ENCODE measurements around the gene C1orf94. TPM values are rescaled to one million over a fixed set of nuclear protein-coding genes. Genes with fewer than 3 reads are reported as not detected.

Gene C1orf94
- total RNA-seq, 4 donors from 2014 or later, result 0.13 TPM; not detected in 3

DNA sequence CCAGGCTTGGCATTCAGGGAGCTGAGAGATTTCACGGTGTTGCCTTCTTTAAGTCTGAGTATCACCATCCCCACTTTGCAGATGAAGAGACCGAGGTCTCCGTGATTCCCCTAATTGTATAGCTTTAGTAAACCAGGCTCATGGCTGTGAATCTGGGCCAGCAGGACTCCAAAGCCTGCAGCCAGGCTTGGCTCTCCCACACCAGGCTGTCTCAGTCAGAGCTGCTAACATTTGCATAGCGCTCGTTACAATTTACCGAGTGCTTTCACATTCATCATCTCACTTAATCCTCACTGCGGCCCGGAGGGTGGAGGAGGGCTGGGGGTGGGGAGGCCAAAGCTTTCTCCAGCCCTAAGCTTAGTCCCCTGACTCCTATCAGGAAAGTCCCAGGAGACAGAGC lies 11.7 kb downstream of the C1orf94 start:
- TF ChIP-seq CTCF (IDR thresholded peaks at IDR 0.05) (no peak), POLR2A (IDR thresholded peaks at IDR 0.05) (no peak)
- H3K4me3 ChIP-seq (ENCODE audit: low read depth, poor library complexity, severe bottlenecking), result no peak overlapping the region
- DNase-seq (ENCODE audit: low spot score in 2 of 2), result no peak
- WGBS, 2 donors, result 17 to 21% methylated on average over 8 of the region's 8 CpGs
- intact Hi-C loops (cut with DNase I; ENCODE audit: low total_unique reads), result no loop called here

GRCh38 chr1:34188985-34189384 lies 12.3 kb downstream of the C1orf94 start:
- no peak overlapping the region for H3K4me3 ChIP-seq (ENCODE audit: low read depth, poor library complexity, severe bottlenecking)
- TF ChIP-seq POLR2A (IDR thresholded peaks at IDR 0.05), result no peak
- TF ChIP-seq CTCF (IDR thresholded peaks at IDR 0.05), result peak in 1 of 3 donors; percentile 17
- intact Hi-C loops (cut with DNase I; ENCODE audit: low total_unique reads), result no loop called here
- 72 to 84% methylated on average over 4 of the region's 4 CpGs for WGBS, 2 donors
- DNase-seq (ENCODE audit: low spot score in 2 of 2), result no peak

GRCh38 chr1:34190692-34191091 lies 14.0 kb downstream of the C1orf94 start:
- TF ChIP-seq CTCF (IDR thresholded peaks at IDR 0.05), result no peak
- TF ChIP-seq POLR2A (IDR thresholded peaks at IDR 0.05), result no peak

GRCh38 chr1:34192621-34193020 lies 15.9 kb downstream of the C1orf94 start:
- DNase-seq (ENCODE audit: low spot score in 2 of 2), result no peak
- no peak for TF ChIP-seq CTCF (IDR thresholded peaks at IDR 0.05)
- no peak for TF ChIP-seq POLR2A (IDR thresholded peaks at IDR 0.05)
- WGBS, 2 donors, result 44 to 50% methylated on average over 3 of the region's 3 CpGs
- no peak overlapping the region for H3K4me3 ChIP-seq (ENCODE audit: low read depth, poor library complexity, severe bottlenecking)
- intact Hi-C loops (cut with DNase I; ENCODE audit: low total_unique reads), result no loop called here

More at GRCh38 chr1:34190692-34191091, 14.0 kb downstream of the C1orf94 start:
- intact Hi-C loops (cut with DNase I; ENCODE audit: low total_unique reads), result no loop called here
- DNase-seq (ENCODE audit: low spot score in 2 of 2), result no peak
- 89 to 100% methylated on average over 2 of the region's 2 CpGs for WGBS, 2 donors
- no peak overlapping the region for H3K4me3 ChIP-seq (ENCODE audit: low read depth, poor library complexity, severe bottlenecking)

DNA sequence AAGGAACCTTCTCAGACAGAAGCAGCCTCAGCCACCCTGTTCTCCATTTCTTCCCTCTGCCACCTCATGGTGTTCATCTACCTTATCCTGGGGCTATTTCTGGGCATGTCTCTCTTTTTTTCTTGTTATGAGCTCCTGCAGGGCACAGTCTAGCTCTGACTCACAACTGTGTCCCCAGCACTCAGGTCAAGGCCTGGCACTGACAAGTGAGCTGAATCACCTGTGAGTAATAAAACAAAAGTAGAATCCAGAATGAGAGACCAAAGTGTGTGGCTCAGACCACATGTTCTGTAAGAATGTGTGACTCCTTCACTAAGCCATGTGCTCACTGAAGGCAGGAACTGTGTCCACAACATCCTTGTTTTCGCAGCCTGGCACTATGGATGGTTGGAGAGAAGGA lies 23.2 kb downstream of the C1orf94 start:
- 87 to 91% methylated on average over 1 of the region's 1 CpG for WGBS, 2 donors
- TF ChIP-seq POLR2A (IDR thresholded peaks at IDR 0.05) (no peak), CTCF (IDR thresholded peaks at IDR 0.05) (no peak)
- H3K4me3 ChIP-seq (ENCODE audit: low read depth, poor library complexity, severe bottlenecking), result no peak overlapping the region
- DNase-seq (ENCODE audit: low spot score in 2 of 2), result peak in 1 of 2 donors; percentile 50
- intact Hi-C loops (cut with DNase I; ENCODE audit: low total_unique reads), result no loop called here

DNA sequence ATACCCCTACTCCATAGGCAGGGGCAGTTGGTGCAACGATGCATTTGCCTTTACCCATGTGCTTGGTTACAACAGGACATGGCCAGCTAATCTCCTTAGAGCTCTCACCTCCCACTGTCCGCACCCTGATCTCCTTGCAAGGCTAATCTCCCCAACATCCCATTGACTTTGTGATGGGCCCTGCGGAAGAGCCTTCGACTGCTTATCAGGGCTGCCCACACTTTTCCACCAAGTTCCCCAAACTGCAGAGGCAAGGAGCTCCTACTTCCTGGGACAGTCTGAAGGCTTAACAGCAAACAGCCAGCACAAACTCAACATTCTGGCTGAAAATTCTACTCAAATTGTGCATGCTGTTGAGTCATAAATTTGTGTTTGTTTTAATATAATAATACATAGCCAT lies 36.0 kb downstream of the C1orf94 start:
- no peak for DNase-seq (ENCODE audit: low spot score in 2 of 2)
- TF ChIP-seq POLR2A (IDR thresholded peaks at IDR 0.05) (no peak), CTCF (IDR thresholded peaks at IDR 0.05) (no peak)
- no peak overlapping the region for H3K4me3 ChIP-seq (ENCODE audit: low read depth, poor library complexity, severe bottlenecking)
- intact Hi-C loops (cut with DNase I; ENCODE audit: low total_unique reads), result no loop called here
- 91 to 95% methylated on average over 4 of the region's 4 CpGs for WGBS, 2 donors
